ENCODE results near the gene RAD51B.

- no peak for TF ChIP-seq CTCF (conservative IDR thresholded peaks at IDR 0.05)
- no peak for TF ChIP-seq ZFX (IDR thresholded peaks at IDR 0.05)
Observed at GRCh38 chr14:68266998-68267397, 447.4 kb downstream of the RAD51B start.

Measured in C4-2B (cell line).